ENCODE data around the gene NSD1.

- no peak for TF ChIP-seq CTCF (IDR thresholded peaks at IDR 0.05)
- TF ChIP-seq POLR2A (IDR thresholded peaks at IDR 0.05): no peak
Measured at GRCh38 chr5:177232358-177232757, 98.8 kb downstream of the NSD1 start.

All from thyroid gland (tissue), 4 donors.